ENCODE measurements around the gene HLA-DQA1.
"Not testable (repeated sequence)": the region's sequence is repeated elsewhere in the genome, so short reads cannot be mapped to it uniquely, and the experiment has no call there.

Gene HLA-DQA1

GRCh38 chr6:32659856-32660595 is 22.8 kb downstream of the HLA-DQA1 start:
- DNase-seq = no peak

DNA sequence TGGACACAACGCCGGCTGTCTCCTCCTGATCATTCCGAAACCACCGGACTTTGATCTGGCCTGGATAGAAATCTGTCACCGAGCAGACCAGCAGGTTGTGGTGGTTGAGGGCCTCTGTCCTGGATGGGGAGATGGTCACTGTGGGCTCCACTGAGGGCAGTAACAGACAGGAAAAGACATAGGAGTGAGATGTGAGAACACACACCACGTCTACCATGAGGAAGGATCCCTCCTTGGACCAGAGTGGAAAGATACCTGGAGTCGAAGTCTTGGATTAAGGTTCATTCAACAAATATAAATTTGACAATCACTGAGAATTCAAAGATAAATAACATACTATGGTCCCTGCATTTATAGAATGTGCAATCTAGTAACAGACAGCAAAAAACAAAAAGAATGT is 24.9 kb downstream of the HLA-DQA1 start:
- DNase-seq = no peak

DNA sequence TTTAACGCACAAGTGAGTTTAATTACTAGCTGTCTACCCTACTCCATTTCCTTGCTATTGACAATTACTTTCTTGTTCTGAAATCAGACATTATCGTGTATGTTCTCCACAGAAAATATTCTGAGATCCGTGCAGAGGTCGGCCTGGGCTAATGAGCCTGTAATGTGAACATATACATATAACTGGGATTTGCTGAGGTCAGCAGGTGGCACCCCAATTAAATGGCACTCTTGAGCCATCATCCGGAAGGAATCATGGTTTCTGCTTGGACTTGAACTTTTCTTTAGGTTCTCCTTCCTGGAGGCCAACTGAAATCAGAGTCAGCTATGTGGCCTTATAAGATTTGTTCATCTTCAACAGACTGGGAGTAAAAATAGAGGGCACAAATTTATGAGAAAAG is 25.6 kb downstream of the HLA-DQA1 start:
- no peak for DNase-seq

DNA sequence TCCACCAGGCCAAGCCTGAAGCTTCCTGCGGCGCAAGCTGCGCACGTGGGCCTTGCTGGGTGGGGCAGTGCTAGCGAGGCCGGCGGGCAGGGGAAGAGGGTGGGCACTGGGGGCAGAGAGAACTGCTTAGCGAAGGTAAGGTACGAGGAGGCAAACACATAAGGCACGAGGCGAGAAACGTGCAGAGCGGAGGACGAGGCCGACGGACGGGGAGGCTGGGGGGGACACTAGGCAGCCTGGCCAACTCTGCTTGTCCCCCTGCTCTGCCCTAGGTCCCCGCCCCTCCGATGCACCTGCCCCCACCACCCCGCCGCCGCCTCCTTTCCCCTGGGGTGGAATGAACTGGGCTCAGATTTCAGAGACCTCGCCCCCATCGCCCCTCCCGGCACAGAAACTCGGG is 27.1 kb downstream of the HLA-DQA1 start:
- no peak for DNase-seq

DNA sequence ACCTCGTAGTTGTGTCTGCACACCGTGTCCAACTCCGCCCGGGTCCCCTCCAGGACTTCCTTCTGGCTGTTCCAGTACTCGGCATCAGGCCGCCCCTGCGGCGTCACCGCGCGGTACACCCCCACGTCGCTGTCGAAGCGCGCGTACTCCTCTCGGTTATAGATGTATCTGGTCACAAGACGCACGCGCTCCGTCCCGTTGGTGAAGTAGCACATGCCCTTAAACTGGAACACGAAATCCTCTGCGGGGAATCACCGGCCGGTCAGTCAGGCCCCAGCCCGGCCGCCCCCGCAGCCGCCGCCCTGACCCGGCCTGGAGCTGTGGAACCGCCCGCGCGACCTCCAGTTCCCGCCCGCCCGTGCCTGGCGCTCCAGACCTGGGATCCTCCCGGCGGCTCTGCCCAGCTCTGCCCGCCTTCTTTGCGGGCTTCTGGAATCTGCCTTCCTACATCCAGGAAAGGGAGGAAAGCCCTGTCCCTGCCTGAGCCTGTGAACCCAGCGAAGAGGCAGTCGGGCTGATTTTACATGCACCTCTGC is 27.7 kb downstream of the HLA-DQA1 start:
- peak; percentile 16 for DNase-seq

GRCh38 chr6:32665661-32666060 is 28.5 kb downstream of the HLA-DQA1 start:
- DNase-seq = no peak

GRCh38 chr6:32666420-32667300 is 29.5 kb downstream of the HLA-DQA1 start, which contains the start of gene HLA-DQB1:
HLA-DQB1 (minus strand) TSS chr6:32666657; CDS start chr6:32666607, 50 bp downstream.
- peak; percentile 53 for DNase-seq

DNA sequence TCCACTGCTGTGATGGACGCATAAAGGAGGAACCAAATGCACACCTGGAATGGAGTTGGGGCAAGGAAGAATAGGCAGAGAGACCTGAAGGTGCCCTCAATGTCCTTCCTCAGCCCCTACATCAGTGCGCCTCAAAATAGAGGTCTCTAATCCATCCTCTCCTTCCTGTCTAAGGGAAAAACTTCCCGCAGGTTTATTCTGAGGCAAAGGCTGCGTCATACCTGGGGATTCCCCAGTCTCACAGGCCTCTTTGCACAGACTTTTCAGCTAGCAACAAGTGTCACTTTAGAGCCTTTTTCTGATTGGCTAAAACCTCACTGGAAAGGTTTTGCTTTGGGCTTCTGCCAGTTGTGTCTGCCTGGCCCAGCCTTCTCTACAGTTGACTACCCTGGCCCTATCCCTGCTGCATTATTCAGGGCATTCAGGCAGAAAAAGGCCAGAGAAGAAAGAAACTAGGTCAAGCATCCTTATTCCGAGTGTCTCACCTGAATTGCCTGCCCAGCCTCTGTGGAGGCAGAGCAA is 31.1 kb downstream of the HLA-DQA1 start:
- DNase-seq = peak; percentile 59

DNA sequence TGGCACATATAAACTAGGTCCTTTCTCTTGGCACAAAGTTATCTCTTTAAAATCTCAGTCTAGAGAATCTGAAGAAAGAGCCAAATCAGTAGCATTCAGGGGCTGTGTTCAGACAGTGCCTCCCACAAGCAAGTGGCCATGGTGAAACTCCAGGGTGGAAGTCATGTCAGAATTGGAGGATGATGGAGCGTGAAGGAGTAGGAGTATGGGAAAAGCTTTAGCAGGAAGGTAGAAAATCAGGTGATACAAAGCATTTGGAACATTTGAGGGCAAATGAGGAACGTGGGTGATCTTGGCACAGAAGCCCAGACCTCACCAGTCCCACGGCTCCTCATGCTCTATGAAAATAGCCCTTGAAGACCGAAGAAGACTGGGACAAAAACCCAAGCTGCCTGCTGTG is 32.0 kb downstream of the HLA-DQA1 start:
- DNase-seq = no peak

DNA sequence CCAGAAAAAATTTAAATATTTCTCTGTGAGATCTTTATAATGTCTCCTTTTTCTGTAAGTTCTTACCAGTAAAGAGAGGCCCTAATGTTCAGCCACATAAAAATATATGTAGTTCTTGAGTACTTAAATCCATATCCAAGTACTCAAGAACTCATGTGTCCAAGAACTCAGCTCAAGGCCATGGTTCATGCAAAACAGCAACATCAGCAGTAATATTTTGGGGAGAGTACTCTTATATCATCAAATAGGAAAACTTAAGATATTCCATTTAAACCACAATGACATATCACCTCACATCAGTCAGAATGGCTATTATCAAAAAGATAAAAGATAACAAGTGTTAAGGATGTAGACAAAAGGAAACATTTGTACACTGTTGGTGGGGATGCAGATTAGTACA is 32.7 kb downstream of the HLA-DQA1 start:
- DNase-seq = no peak

- not testable (repeated sequence) for DNase-seq
Measured at GRCh38 chr6:32671908-32672307, 34.7 kb downstream of the HLA-DQA1 start.

DNA sequence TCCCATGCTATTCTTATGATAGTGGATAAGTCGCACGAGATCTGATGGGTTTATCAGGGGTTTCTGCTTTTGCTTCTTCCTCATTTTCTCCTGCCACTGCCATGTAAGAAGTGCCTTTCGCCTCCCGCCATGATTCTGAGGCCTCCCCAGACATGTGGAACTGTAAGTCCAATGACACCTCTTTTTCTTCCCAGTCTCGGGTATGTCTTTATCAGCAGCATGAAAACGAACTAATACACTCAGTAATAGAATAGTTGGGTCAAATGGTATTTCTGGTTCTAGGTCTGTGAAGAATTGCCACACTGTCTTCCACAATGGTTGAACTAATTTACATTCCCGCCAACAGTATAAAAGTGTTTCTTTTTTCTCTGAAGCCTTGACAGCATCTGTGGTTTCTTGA is 36.9 kb downstream of the HLA-DQA1 start:
- DNase-seq = not testable (repeated sequence)

DNA sequence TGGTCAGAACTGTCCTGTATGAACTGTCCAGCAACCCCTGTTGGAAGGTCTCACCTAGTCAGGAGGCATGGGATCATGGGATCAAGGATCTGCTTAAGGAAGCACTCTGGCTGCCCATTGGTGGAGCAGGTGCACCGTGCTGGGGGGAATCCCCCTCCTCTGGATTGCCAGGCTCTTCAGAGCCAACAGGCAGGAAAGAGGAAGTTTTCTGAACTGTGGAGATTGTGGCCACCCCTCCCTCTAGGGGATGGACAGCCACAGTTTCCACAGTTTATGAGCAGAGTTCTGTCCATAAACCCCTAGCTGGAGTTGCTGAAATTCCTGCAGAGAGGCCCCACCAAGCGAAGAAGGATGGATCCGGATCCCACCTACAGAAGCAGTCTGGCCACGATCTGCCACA is 42.3 kb downstream of the HLA-DQA1 start:
- DNase-seq = no peak

DNA sequence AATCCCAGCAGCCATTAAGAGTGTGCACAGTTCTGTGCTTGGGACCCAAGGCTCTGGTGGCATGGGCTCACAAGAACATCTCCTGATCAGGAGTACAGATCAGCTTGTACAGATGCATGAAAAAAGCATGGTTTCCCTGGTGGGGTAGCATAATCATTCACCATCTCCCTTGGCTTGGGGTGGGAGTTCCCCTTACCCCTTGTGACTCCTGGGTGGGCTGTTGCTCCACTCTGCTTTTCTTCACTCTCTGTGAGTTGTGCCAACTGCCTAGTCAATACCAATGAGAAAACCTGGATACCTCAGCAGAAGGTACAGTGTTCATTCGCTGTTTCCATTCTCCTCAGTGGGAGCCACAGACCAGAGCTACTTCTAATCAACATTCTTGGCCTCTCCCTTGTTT is 42.8 kb downstream of the HLA-DQA1 start:
- DNase-seq = no peak

DNA sequence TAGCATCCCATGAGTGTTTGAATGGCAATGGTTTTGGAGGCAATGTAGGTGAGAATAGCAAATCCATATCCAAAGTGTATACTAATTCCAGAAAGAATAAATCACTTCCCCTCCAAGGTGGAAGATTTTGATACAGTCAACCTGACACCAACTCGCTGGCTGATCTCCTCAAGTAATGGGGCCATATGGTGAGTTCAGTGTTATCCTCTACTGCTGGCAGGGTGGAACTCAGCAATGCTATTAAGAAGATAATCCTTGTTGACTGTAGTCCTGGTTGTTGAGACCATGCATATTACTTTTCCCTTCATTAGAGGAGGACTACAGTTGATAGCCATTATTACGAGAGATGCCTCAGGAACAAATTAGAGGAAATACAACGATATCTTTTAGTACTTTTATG is 47.0 kb downstream of the HLA-DQA1 start:
- no peak for DNase-seq

- DNase-seq = peak; percentile 47
Measured at GRCh38 chr6:32685603-32686002, 48.4 kb downstream of the HLA-DQA1 start.

- peak; percentile 14 for DNase-seq
Measured at GRCh38 chr6:32689531-32690501, 52.6 kb downstream of the HLA-DQA1 start.

GRCh38 chr6:32692019-32692418 is 54.8 kb downstream of the HLA-DQA1 start:
- peak; percentile 35 for DNase-seq

Measured in GDM1 (cell line).